Measurements from ENCODE around the gene POU6F2. TPM values are rescaled to one million over a fixed set of nuclear protein-coding genes. Genes with fewer than 3 reads are reported as not detected.

Gene POU6F2
- total and polyA plus RNA-seq, 2 experiments from 2014 or later, result 7.2 to 7.3 TPM

DNA sequence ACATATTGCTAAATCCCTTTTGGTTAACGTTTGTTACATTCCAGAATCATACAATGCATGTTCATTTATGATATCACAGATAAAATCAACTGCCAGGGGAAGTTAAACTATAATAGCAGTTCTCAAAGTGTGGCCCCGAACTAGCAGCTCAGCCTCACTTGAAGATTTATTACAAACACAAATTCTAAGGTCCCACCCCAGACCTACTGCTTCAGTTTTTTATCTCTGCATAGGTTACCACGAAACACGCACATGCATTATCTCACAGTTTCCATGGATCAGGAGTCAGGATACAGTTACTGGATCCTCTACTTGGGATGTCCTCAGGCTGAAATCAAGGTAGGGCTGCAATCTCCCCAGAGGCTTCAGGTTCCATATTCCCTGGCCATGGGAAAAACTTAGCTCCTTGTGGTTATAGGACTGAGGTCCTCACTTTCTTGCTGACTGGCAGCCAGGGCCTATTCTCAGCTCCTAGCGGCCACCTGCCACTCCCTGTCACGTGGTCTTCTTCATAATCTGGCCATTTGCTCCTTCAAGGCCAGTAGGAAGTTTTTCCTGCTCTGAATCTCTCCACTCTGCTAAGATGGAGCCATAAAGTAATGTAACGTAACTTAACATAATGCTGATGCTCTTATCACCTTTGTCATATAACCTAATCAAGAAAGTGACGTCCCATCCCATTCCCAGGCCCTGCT, 538.0 kb downstream of the POU6F2 start (continued):
- TF ChIP-seq, protein P1, sequence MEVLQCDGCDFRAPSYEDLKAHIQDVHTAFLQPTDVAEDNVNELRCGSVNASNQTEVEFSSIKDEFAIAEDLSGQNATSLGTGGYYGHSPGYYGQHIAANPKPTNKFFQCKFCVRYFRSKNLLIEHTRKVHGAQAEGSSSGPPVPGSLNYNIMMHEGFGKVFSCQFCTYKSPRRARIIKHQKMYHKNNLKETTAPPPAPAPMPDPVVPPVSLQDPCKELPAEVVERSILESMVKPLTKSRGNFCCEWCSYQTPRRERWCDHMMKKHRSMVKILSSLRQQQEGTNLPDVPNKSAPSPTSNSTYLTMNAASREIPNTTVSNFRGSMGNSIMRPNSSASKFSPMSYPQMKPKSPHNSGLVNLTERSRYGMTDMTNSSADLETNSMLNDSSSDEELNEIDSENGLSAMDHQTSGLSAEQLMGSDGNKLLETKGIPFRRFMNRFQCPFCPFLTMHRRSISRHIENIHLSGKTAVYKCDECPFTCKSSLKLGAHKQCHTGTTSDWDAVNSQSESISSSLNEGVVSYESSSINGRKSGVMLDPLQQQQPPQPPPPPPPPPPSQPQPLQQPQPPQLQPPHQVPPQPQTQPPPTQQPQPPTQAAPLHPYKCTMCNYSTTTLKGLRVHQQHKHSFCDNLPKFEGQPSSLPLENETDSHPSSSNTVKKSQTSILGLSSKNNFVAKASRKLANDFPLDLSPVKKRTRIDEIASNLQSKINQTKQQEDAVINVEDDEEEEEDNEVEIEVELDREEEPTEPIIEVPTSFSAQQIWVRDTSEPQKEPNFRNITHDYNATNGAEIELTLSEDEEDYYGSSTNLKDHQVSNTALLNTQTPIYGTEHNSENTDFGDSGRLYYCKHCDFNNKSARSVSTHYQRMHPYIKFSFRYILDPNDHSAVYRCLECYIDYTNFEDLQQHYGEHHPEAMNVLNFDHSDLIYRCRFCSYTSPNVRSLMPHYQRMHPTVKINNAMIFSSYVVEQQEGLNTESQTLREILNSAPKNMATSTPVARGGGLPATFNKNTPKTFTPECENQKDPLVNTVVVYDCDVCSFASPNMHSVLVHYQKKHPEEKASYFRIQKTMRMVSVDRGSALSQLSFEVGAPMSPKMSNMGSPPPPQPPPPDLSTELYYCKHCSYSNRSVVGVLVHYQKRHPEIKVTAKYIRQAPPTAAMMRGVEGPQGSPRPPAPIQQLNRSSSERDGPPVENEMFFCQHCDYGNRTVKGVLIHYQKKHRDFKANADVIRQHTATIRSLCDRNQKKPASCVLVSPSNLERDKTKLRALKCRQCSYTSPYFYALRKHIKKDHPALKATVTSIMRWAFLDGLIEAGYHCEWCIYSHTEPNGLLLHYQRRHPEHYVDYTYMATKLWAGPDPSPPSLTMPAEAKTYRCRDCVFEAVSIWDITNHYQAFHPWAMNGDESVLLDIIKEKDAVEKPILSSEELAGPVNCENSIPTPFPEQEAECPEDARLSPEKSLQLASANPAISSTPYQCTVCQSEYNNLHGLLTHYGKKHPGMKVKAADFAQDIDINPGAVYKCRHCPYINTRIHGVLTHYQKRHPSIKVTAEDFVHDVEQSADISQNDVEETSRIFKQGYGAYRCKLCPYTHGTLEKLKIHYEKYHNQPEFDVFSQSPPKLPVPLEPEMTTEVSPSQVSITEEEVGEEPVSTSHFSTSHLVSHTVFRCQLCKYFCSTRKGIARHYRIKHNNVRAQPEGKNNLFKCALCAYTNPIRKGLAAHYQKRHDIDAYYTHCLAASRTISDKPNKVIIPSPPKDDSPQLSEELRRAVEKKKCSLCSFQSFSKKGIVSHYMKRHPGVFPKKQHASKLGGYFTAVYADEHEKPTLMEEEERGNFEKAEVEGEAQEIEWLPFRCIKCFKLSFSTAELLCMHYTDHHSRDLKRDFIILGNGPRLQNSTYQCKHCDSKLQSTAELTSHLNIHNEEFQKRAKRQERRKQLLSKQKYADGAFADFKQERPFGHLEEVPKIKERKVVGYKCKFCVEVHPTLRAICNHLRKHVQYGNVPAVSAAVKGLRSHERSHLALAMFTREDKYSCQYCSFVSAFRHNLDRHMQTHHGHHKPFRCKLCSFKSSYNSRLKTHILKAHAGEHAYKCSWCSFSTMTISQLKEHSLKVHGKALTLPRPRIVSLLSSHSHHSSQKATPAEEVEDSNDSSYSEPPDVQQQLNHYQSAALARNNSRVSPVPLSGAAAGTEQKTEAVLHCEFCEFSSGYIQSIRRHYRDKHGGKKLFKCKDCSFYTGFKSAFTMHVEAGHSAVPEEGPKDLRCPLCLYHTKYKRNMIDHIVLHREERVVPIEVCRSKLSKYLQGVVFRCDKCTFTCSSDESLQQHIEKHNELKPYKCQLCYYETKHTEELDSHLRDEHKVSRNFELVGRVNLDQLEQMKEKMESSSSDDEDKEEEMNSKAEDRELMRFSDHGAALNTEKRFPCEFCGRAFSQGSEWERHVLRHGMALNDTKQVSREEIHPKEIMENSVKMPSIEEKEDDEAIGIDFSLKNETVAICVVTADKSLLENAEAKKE (CRISPR knock-in tag; IDR thresholded peaks at IDR 0.05), result no peak
- no peak for TF ChIP-seq STAT1 (IDR thresholded peaks at IDR 0.05; ENCODE audit: unreplicated experiment)
- TF ChIP-seq EZH2 (IDR thresholded peaks at IDR 0.05; ENCODE audit: low read depth, unreplicated experiment), result no peak
- TF ChIP-seq ZNF114 (CRISPR knock-in tag; IDR thresholded peaks at IDR 0.05), result no peak
- TF ChIP-seq EZH2phosphoT487 (IDR thresholded peaks at IDR 0.05; ENCODE audit: unreplicated experiment), result no peak
- TF ChIP-seq CREB1 (CRISPR knock-in tag; IDR thresholded peaks at IDR 0.05; ENCODE audit: low read depth), result no peak
- no peak for TF ChIP-seq NANOG (IDR thresholded peaks at IDR 0.05; ENCODE audit: borderline replicate concordance)

GRCh38 chr7:39516498-39516897, 538.8 kb downstream of the POU6F2 start:
- Histone ChIP-seq H3K4me3 (no peak overlapping the region), H3K9me2 (ENCODE audit: insufficient read depth) (no peaks in the 10 kb centered on the region), H3K36me3 (ENCODE audit: insufficient read depth) (no peaks in the 10 kb centered on the region), H3K27me3 (ENCODE audit: insufficient read depth) (no peaks in the 10 kb centered on the region), H3K4me1 (ENCODE audit: insufficient read depth) (peaks cover 10% of the 10 kb centered on the region; the same call in 1 of the 2 replicates), H3K27ac (ENCODE audit: low read depth) (no peak overlapping the region), H2AFZ (no peak overlapping the region), H3K4me2 (no peak overlapping the region), H3K79me2 (replicated peaks; ENCODE audit: insufficient read depth) (no peaks in the 10 kb centered on the region), H3F3A (replicated peaks; ENCODE audit: low read depth) (no peaks in the 10 kb centered on the region), H4K20me1 (replicated peaks; ENCODE audit: insufficient read depth) (no peaks in the 10 kb centered on the region)
- DNase-seq (ENCODE audit: low spot score) (no peak), ATAC-seq (no peak)
- peaks cover 10% of the 10 kb centered on the region for H3K4me1 Mint-ChIP-seq
- H3K27ac Mint-ChIP-seq, result no peak overlapping the region
- no peaks in the 10 kb centered on the region for H3K9me3 Mint-ChIP-seq
- H3K27me3 Mint-ChIP-seq (ENCODE audit: insufficient read depth, low read depth, poor library complexity), result peaks cover 2% of the 10 kb centered on the region
- no peaks in the 10 kb centered on the region for H3K36me3 Mint-ChIP-seq (ENCODE audit: low read depth)
- no peak overlapping the region for H3K4me3 Mint-ChIP-seq
- TF ChIP-seq JUNB (IDR thresholded peaks at IDR 0.05; ENCODE audit: unreplicated experiment) (no peak), REST (IDR thresholded peaks at IDR 0.05; ENCODE audit: unreplicated experiment) (no peak), ZNF114 (CRISPR knock-in tag; IDR thresholded peaks at IDR 0.05) (no peak), EZH2phosphoT487 (IDR thresholded peaks at IDR 0.05; ENCODE audit: unreplicated experiment) (no peak)

Data from GM23338 (cell line).